Measurements from ENCODE around the gene JMJD7. TPM values are rescaled to one million over a fixed set of nuclear protein-coding genes. Genes with fewer than 3 reads are reported as not detected.

The JMJD7 gene
- total RNA-seq, 2 experiments from 2014 or later = 17.1 to 17.6 TPM

DNA sequence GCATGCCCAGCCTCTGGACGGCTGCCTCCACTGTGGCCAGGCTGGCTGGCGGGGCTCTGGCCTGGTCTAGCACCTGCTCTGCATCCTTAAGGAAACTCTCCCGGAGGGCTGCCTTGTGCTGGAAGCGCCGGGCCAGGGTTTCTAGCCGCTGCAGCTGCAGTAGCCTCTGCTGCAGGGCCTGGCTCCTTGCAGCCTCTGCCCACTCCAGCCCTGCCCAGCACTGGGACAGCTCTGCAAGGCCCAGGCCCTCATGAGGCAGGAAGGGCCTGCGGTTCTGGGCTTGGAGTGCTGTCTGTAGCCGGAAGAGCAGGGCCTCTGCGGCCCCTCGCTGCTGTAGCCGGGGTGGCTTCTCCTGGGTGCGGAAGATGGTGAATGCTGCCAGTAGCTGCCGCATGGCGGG lies 57.9 kb downstream of the JMJD7 start:
- Mint-ChIP-seq H3K9me3 (ENCODE audit: low read depth) (no peaks in the 10 kb centered on the region), H3K4me1 (peaks cover 13% of the 10 kb centered on the region), H3K27ac (no peak overlapping the region), H3K36me3 (ENCODE audit: low read depth) (no peaks in the 10 kb centered on the region), H3K4me3 (no peak overlapping the region), H3K27me3 (peaks cover 5% of the 10 kb centered on the region)
- ATAC-seq = no peak
- intact Hi-C loops (cut with DNase I, micrococcal nuclease) = no loop called here
- CTCF ChIA-PET = interaction anchor here (0.6 kb wide), 2 partner anchors 32 to 155 kb away, joined by 3 read pairs; no protein-coding TSS in a partner anchor
- POLR2A ChIA-PET = no interaction called here
- no peak for DNase-seq

- Mint-ChIP-seq H3K9me3 (ENCODE audit: low read depth) (no peaks in the 10 kb centered on the region), H3K27me3 (no peaks in the 10 kb centered on the region), H3K27ac (no peak overlapping the region), H3K4me1 (peaks cover 9% of the 10 kb centered on the region), H3K4me3 (no peak overlapping the region), H3K36me3 (ENCODE audit: low read depth) (no peaks in the 10 kb centered on the region)
- no peak for DNase-seq
- no peak for ATAC-seq
- POLR2A ChIA-PET = no interaction called here
- intact Hi-C loops (cut with DNase I, micrococcal nuclease) = no loop called here
- CTCF ChIA-PET = interaction anchor here (0.7 kb wide), 1 partner anchor 104 kb away, joined by 3 read pairs; no protein-coding TSS in a partner anchor
These were observed 58.8 kb downstream of the JMJD7 start for GRCh38 chr15:41886741-41887140.

DNA sequence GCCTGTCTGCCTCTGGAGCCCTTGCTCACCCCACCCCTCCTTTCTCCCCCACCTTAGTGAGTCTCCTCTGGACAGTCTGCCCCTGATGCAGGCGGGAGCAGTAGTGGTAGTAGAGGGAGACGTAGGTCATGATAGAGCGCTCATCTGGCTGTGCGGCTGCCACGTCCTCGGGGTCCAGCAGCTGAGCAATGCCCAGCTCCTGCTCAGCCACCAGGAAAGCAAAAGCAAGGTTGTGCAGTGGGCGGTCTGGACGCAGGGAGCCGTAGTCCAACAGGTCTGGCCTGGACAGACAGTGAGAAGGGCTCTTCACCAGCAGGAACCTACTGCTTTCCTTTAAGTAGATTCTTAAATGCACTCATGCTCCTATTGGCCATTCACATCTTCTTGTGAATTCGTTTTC lies 59.3 kb downstream of the JMJD7 start:
- H3K9me3 Mint-ChIP-seq (ENCODE audit: low read depth) = no peaks in the 10 kb centered on the region
- H3K27ac Mint-ChIP-seq = no peak overlapping the region
- DNase-seq = no peak
- no peaks in the 10 kb centered on the region for H3K36me3 Mint-ChIP-seq (ENCODE audit: low read depth)
- intact Hi-C loops (cut with DNase I, micrococcal nuclease) = no loop called here
- no peak overlapping the region for H3K4me3 Mint-ChIP-seq
- ChIA-PET POLR2A (no interaction called here), CTCF (no interaction called here)
- peaks cover 9% of the 10 kb centered on the region for H3K4me1 Mint-ChIP-seq
- no peaks in the 10 kb centered on the region for H3K27me3 Mint-ChIP-seq
- no peak for ATAC-seq

Small RNA genes within 50 kb of the gene (microRNA-seq; reads per million reads assigned to microRNA genes)
- not detected for gene MIR4310 (ENCODE audit: borderline replicate concordance)

Other genes starting within 250 kb of the JMJD7 start
- gene MGA, start 167.7 kb upstream of the JMJD7 start, total RNA-seq = 10 to 100 TPM; 33.7 to 39.3 TPM
- 10 to 100 TPM; 16.1 to 19.0 TPM for gene MAPKBP1, start 53.6 kb upstream of the JMJD7 start, total RNA-seq
- gene PLA2G4B, start 10.8 kb downstream of the JMJD7 start, total RNA-seq = 1 to 10 TPM; 5.0 to 6.9 TPM
- under 1 TPM; 0.46 to 0.51 TPM for gene SPTBN5, start 66.0 kb downstream of the JMJD7 start, total RNA-seq
- 10 to 100 TPM; 34.7 to 35.7 TPM for gene EHD4, start 144.5 kb downstream of the JMJD7 start, total RNA-seq
- gene PLA2G4E, start 192.9 kb downstream of the JMJD7 start, total RNA-seq = not detected